NB4 (cell line): ENCODE measurements around the gene SIGLEC1.
A peak's percentile ranks its signal among the peaks of the same experiment; 100 is the strongest.

Experiments used
- DNase-seq: peaks from one replicate; pipeline ENCODE4 v3.0.0; 2010; ENCODE audit warnings: low read depth
- H3K4me3 ChIP-seq: one replicate; pipeline ENCODE4 v1.5.1; 2011; ENCODE audit warnings: mild to moderate bottlenecking, low read depth, low read length, moderate library complexity
- CTCF ChIP-seq: IDR thresholded peaks from one replicate; pipeline ENCODE4 v1.5.1; 2012; ENCODE audit warnings: low read depth, low read length
- MAX ChIP-seq: IDR thresholded peaks from 2 replicates; pipeline ENCODE4 v1.6.1; 2011; ENCODE audit warnings: low read depth, low read length
- MYC ChIP-seq: IDR thresholded peaks from 2 replicates; pipeline ENCODE4 v1.6.1; 2011; ENCODE audit warnings: low read depth, low read length
- POLR2A ChIP-seq: IDR thresholded peaks from 2 replicates; pipeline ENCODE4 v1.6.1; 2011; ENCODE audit warnings: mild to moderate bottlenecking; ENCODE audit not compliant: insufficient read length; ENCODE audit errors: extremely low read depth

The SIGLEC1 gene

GRCh38 chr20:3755814-3756480, 43.5 kb upstream of the SIGLEC1 start:
- DNase-seq: no peak
- no peak for TF ChIP-seq CTCF
- TF ChIP-seq POLR2A: no peak
- TF ChIP-seq MYC: no peak
- TF ChIP-seq MAX: no peak

GRCh38 chr20:3755269-3755668, 42.9 kb upstream of the SIGLEC1 start:
- TF ChIP-seq MYC (no peak), POLR2A (no peak), MAX (no peak), CTCF (no peak)
- no peak for DNase-seq
- no peak overlapping the region for H3K4me3 ChIP-seq

More at GRCh38 chr20:3755814-3756480, 43.5 kb upstream of the SIGLEC1 start:
- H3K4me3 ChIP-seq: no peak overlapping the region

GRCh38 chr20:3754276-3754630, 41.9 kb upstream of the SIGLEC1 start:
- no peak for TF ChIP-seq MAX
- no peak for TF ChIP-seq CTCF
- TF ChIP-seq MYC: no peak
- no peak for TF ChIP-seq POLR2A
- DNase-seq: no peak

GRCh38 chr20:3753501-3754275, 41.3 kb upstream of the SIGLEC1 start:
- TF ChIP-seq MAX: no peak
- no peak for TF ChIP-seq CTCF
- TF ChIP-seq POLR2A: no peak
- no peak for TF ChIP-seq MYC
- no peak overlapping the region for H3K4me3 ChIP-seq
- DNase-seq: no peak

More at GRCh38 chr20:3754276-3754630, 41.9 kb upstream of the SIGLEC1 start:
- no peak overlapping the region for H3K4me3 ChIP-seq

GRCh38 chr20:3753098-3753497, 40.7 kb upstream of the SIGLEC1 start:
- DNase-seq: peak; percentile 82
- TF ChIP-seq CTCF (peak; percentile 96), MYC (no peak)
- H3K4me3 ChIP-seq: no peak overlapping the region
